ENCODE data around the gene ARHGAP42. TPM values are rescaled to one million over a fixed set of nuclear protein-coding genes. Genes with fewer than 3 reads are reported as not detected.

Gene ARHGAP42
- total RNA-seq, 1 experiment from 2014 or later = 7.1 TPM

GRCh38 chr11:100876815-100877520, 189.9 kb downstream of the ARHGAP42 start:
- in situ Hi-C loops (cut with HindIII; ENCODE audit: low pct_unique_long_range_greater_than_20kb, low sequenced_read_pairs) = no loop called here

DNA sequence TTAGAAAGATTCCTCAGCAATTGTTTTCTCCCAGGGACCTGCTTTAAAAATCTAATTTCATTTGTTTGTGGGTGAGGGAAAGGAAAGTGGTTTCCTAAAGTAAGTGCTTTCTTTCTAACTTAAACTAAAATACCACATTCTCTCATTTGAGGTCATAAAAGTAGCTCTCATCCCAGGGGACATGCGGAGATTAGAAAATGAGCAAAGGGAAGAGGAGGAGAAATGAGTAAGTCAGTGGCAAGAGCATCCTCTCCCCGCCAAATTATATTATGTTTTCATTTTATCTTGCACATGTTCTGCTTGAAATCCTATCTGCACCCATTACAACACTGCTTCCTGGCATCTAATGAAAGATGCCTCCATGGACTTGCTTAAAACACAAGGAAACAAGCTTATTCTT, 191.4 kb downstream of the ARHGAP42 start:
- in situ Hi-C loops (cut with HindIII; ENCODE audit: low pct_unique_long_range_greater_than_20kb, low sequenced_read_pairs) = no loop called here

More at GRCh38 chr11:100876815-100877520, 189.9 kb downstream of the ARHGAP42 start:
- intact Hi-C loops (cut with micrococcal nuclease; ENCODE audit: unreplicated experiment) = no loop called here
- Histone ChIP-seq H3K4me1 (ENCODE audit: control insufficient read depth, insufficient read depth, low read length) (no peaks in the 10 kb centered on the region), H3K27ac (ENCODE audit: low read length) (no peak overlapping the region), H3K4me3 (ENCODE audit: low read depth in 2 of 2, low read length in 2 of 2) (no peak overlapping the region), H3K27me3 (ENCODE audit: control insufficient read depth, insufficient read depth, low read length) (no peaks in the 10 kb centered on the region), H3K9me3 (ENCODE audit: control insufficient read depth, insufficient read depth, low read depth, low read length) (no peaks in the 10 kb centered on the region), H3K36me3 (ENCODE audit: control insufficient read depth, insufficient read depth, low read length) (no peaks in the 10 kb centered on the region)
- ATAC-seq (no peak), DNase-seq (ENCODE audit: low read depth, low spot score) (no peak)
- no TSS peak for BruUV-seq (replicated peaks)
- POLR2A ChIA-PET = no interaction called here
- CTCF ChIA-PET = no interaction called here
- TF ChIP-seq TCF7L2 (IDR thresholded peaks at IDR 0.05; ENCODE audit: low read depth, low read length) = no peak
- no peak for TF ChIP-seq REST (IDR thresholded peaks at IDR 0.05; ENCODE audit: insufficient read depth in 1 of 2, low read depth in 2 of 2, low read length in 1 of 2)
- no peak for TF ChIP-seq SIN3A (IDR thresholded peaks at IDR 0.05; ENCODE audit: borderline replicate concordance, insufficient read depth, low read depth, low read length)
- TF ChIP-seq, protein P1, sequence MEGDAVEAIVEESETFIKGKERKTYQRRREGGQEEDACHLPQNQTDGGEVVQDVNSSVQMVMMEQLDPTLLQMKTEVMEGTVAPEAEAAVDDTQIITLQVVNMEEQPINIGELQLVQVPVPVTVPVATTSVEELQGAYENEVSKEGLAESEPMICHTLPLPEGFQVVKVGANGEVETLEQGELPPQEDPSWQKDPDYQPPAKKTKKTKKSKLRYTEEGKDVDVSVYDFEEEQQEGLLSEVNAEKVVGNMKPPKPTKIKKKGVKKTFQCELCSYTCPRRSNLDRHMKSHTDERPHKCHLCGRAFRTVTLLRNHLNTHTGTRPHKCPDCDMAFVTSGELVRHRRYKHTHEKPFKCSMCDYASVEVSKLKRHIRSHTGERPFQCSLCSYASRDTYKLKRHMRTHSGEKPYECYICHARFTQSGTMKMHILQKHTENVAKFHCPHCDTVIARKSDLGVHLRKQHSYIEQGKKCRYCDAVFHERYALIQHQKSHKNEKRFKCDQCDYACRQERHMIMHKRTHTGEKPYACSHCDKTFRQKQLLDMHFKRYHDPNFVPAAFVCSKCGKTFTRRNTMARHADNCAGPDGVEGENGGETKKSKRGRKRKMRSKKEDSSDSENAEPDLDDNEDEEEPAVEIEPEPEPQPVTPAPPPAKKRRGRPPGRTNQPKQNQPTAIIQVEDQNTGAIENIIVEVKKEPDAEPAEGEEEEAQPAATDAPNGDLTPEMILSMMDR (IDR thresholded peaks at IDR 0.05) = no peak
- TF ChIP-seq POLR2AphosphoS5 (IDR thresholded peaks at IDR 0.05; ENCODE audit: low read depth, low read length) = no peak

More for the DNA sequence above, 191.4 kb downstream of the ARHGAP42 start:
- Histone ChIP-seq H3K27ac (ENCODE audit: low read length) (no peak overlapping the region), H3K27me3 (ENCODE audit: control insufficient read depth, insufficient read depth, low read length) (no peaks in the 10 kb centered on the region), H3K4me1 (ENCODE audit: control insufficient read depth, insufficient read depth, low read length) (no peaks in the 10 kb centered on the region), H3K36me3 (ENCODE audit: control insufficient read depth, insufficient read depth, low read length) (no peaks in the 10 kb centered on the region), H3K9me3 (ENCODE audit: control insufficient read depth, insufficient read depth, low read depth, low read length) (no peaks in the 10 kb centered on the region), H3K4me3 (ENCODE audit: low read depth in 2 of 2, low read length in 2 of 2) (no peak overlapping the region)
- intact Hi-C loops (cut with micrococcal nuclease; ENCODE audit: unreplicated experiment) = no loop called here
- CTCF ChIA-PET = no interaction called here
- no peak for TF ChIP-seq TCF7L2 (IDR thresholded peaks at IDR 0.05; ENCODE audit: low read depth, low read length)
- no peak for TF ChIP-seq POLR2AphosphoS5 (IDR thresholded peaks at IDR 0.05; ENCODE audit: low read depth, low read length)
- TF ChIP-seq, protein P1 (IDR thresholded peaks at IDR 0.05) = no peak
- TF ChIP-seq SIN3A (IDR thresholded peaks at IDR 0.05; ENCODE audit: borderline replicate concordance, insufficient read depth, low read depth, low read length) = no peak
- no peak for TF ChIP-seq REST (IDR thresholded peaks at IDR 0.05; ENCODE audit: insufficient read depth in 1 of 2, low read depth in 2 of 2, low read length in 1 of 2)
- POLR2A ChIA-PET = no interaction called here
- DNase-seq (ENCODE audit: low read depth, low spot score) = no peak
- no peak for ATAC-seq
- no TSS peak for BruUV-seq (replicated peaks)

All from Panc1 (cell line).